Measurements from ENCODE around the gene WDR90.

The WDR90 gene

DNA sequence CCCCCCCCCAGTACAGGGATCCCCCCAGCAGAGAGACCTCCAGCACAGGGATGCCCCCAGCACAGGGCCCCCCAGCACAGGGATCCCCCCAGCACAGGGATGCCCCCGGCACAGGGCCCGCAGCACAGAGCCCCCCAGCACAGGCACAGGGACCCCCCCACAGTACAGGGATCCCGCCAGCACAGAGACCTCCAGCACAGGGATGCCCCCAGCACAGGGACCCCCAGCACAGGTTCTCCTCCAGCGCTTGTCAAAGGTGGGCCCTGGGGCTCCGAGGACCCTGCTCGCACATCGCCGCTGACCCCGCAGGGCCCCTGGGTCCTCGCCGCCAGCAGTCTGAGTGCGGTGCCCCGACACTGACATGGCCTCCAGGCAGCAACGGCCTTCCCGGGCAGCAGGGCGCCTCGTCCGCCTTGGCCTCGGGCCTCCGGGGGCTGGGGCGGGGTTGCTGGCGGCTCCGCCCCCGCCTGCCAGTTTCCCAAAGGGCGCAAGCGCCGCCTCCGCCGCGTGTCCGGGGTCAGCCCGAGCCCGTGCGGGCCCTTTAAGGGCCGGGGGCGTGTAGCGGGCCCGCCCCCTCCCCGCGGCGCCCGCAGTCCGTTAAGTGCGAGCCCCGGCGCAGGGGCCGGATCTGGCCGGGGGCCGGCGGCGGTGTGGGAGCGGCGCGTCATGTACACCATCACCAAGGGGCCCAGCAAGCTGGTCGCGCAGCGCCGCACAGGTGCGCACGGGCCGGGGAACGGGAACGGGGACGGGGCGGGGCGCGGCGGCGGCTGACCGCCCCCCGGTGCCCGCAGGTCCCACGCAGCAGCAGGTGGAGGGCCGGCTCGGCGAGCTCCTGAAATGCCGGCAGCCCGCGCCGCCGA, 7.6 kb upstream of the WDR90 start, which contains the start of gene MCRIP2:
MCRIP2 (plus strand) TSS at position 503 of the 863 bp plus-strand sequence; CDS start at position 667, 164 bp downstream.
- Histone ChIP-seq H3K36me3 (ENCODE audit: control insufficient read depth in 2 of 2, insufficient read depth in 1 of 2, low read length in 2 of 2) (no peaks in the 10 kb centered on the region; a peak in 1 of 3 replicates), H3K27ac (ENCODE audit: extremely low read depth, low read depth, low read length) (peak within 1 kb of the TSS; percentile 66; the same call in 1 of the 2 replicates), H3K4me1 (ENCODE audit: control insufficient read depth, insufficient read depth, low read length) (peaks cover 8% of the 10 kb centered on the region; the same call in 1 of the 2 replicates), H3K4me3 (ENCODE audit: low read depth, low read length) (peak within 1 kb of the TSS; percentile 52), H3K9me3 (ENCODE audit: control insufficient read depth, insufficient read depth, low read depth, low read length) (no peaks in the 10 kb centered on the region)
- ChIA-PET POLR2A (no interaction called here), CTCF (no interaction called here)
- TF ChIP-seq ZNF623 (tag by site-specific recombination; IDR thresholded peaks at IDR 0.05) (no peak), EGR2 (tag by site-specific recombination; IDR thresholded peaks at IDR 0.05; ENCODE audit: low read depth) (peak; percentile 40; the same call in 1 of the 2 replicates), ZNF621 (tag by site-specific recombination; IDR thresholded peaks at IDR 0.05) (no peak), ZNF335 (tag by site-specific recombination; conservative IDR thresholded peaks at IDR 0.05) (peak; percentile 79), YY1 (tag by site-specific recombination; IDR thresholded peaks at IDR 0.05) (peak; percentile 60; the same call in 1 of the 2 replicates), ZIC2 (tag by site-specific recombination; IDR thresholded peaks at IDR 0.05) (peak; percentile 49; the same call in 1 of the 2 replicates), ZNF660 (tag by site-specific recombination; IDR thresholded peaks at IDR 0.05) (peak; percentile 54; the same call in 1 of the 2 replicates), KLF8 (tag by site-specific recombination; IDR thresholded peaks at IDR 0.05) (peak; percentile 20; the same call in 1 of the 2 replicates), REPIN1 (tag by site-specific recombination; IDR thresholded peaks at IDR 0.05; ENCODE audit: low read depth) (no peak), GLIS2 (tag by site-specific recombination; IDR thresholded peaks at IDR 0.05) (peak; percentile 69; the same call in 1 of the 2 replicates), ZNF561 (tag by site-specific recombination; IDR thresholded peaks at IDR 0.05; ENCODE audit: borderline replicate concordance) (peak; percentile 64; the same call in 1 of the 2 replicates), ZNF155 (tag by site-specific recombination; IDR thresholded peaks at IDR 0.05) (no peak), ZNF423 (tag by site-specific recombination; IDR thresholded peaks at IDR 0.05) (0 out of 2 replicates have a peak, but pooled peaks have one; percentile 26), ZBTB8A (tag by site-specific recombination; IDR thresholded peaks at IDR 0.05) (peak; percentile 92), ZNF211 (tag by site-specific recombination; IDR thresholded peaks at IDR 0.05; ENCODE audit: low read depth) (no peak), KLF9 (tag by site-specific recombination; IDR thresholded peaks at IDR 0.05; ENCODE audit: low read depth) (peak; percentile 84), ZNF600 (tag by site-specific recombination; IDR thresholded peaks at IDR 0.05) (0 out of 2 replicates have a peak, but pooled peaks have one; percentile 28), SP3 (tag by site-specific recombination; IDR thresholded peaks at IDR 0.05) (peak; percentile 51; the same call in 1 of the 2 replicates), ZNF133 (tag by site-specific recombination; IDR thresholded peaks at IDR 0.05) (no peak), SP7 (tag by site-specific recombination; IDR thresholded peaks at IDR 0.05) (peak; percentile 35; the same call in 1 of the 2 replicates), ZNF169 (tag by site-specific recombination; IDR thresholded peaks at IDR 0.05) (no peak), ZXDB (tag by site-specific recombination; IDR thresholded peaks at IDR 0.05) (peak; percentile 74), ZBTB20 (tag by site-specific recombination; IDR thresholded peaks at IDR 0.05) (peak; percentile 65), ZSCAN30 (tag by site-specific recombination; IDR thresholded peaks at IDR 0.05) (peak; percentile 68; the same call in 1 of the 2 replicates), KLF1 (tag by site-specific recombination; IDR thresholded peaks at IDR 0.05) (peak; percentile 63)
- TF ChIP-seq, protein P1, sequence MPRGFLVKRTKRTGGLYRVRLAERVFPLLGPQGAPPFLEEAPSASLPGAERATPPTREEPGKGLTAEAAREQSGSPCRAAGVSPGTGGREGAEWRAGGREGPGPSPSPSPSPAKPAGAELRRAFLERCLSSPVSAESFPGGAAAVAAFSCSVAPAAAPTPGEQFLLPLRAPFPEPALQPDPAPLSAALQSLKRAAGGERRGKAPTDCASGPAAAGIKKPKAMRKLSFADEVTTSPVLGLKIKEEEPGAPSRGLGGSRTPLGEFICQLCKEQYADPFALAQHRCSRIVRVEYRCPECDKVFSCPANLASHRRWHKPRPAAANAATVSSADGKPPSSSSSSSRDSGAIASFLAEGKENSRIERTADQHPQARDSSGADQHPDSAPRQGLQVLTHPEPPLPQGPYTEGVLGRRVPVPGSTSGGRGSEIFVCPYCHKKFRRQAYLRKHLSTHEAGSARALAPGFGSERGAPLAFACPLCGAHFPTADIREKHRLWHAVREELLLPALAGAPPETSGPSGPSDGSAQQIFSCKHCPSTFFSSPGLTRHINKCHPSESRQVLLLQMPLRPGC (tag by site-specific recombination; IDR thresholded peaks at IDR 0.05), result no peak
- TF ChIP-seq, protein P2, sequence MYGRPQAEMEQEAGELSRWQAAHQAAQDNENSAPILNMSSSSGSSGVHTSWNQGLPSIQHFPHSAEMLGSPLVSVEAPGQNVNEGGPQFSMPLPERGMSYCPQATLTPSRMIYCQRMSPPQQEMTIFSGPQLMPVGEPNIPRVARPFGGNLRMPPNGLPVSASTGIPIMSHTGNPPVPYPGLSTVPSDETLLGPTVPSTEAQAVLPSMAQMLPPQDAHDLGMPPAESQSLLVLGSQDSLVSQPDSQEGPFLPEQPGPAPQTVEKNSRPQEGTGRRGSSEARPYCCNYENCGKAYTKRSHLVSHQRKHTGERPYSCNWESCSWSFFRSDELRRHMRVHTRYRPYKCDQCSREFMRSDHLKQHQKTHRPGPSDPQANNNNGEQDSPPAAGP (tag by site-specific recombination; IDR thresholded peaks at IDR 0.05), result 0 out of 2 replicates have a peak, but pooled peaks have one; percentile 44
- TF ChIP-seq, protein P3, sequence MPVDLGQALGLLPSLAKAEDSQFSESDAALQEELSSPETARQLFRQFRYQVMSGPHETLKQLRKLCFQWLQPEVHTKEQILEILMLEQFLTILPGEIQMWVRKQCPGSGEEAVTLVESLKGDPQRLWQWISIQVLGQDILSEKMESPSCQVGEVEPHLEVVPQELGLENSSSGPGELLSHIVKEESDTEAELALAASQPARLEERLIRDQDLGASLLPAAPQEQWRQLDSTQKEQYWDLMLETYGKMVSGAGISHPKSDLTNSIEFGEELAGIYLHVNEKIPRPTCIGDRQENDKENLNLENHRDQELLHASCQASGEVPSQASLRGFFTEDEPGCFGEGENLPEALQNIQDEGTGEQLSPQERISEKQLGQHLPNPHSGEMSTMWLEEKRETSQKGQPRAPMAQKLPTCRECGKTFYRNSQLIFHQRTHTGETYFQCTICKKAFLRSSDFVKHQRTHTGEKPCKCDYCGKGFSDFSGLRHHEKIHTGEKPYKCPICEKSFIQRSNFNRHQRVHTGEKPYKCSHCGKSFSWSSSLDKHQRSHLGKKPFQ (tag by site-specific recombination; IDR thresholded peaks at IDR 0.05), result no peak
- TF ChIP-seq, protein P4, sequence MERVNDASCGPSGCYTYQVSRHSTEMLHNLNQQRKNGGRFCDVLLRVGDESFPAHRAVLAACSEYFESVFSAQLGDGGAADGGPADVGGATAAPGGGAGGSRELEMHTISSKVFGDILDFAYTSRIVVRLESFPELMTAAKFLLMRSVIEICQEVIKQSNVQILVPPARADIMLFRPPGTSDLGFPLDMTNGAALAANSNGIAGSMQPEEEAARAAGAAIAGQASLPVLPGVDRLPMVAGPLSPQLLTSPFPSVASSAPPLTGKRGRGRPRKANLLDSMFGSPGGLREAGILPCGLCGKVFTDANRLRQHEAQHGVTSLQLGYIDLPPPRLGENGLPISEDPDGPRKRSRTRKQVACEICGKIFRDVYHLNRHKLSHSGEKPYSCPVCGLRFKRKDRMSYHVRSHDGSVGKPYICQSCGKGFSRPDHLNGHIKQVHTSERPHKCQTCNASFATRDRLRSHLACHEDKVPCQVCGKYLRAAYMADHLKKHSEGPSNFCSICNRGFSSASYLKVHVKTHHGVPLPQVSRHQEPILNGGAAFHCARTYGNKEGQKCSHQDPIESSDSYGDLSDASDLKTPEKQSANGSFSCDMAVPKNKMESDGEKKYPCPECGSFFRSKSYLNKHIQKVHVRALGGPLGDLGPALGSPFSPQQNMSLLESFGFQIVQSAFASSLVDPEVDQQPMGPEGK (tag by site-specific recombination; IDR thresholded peaks at IDR 0.05), result peak; percentile 95
- TF ChIP-seq, protein P5, sequence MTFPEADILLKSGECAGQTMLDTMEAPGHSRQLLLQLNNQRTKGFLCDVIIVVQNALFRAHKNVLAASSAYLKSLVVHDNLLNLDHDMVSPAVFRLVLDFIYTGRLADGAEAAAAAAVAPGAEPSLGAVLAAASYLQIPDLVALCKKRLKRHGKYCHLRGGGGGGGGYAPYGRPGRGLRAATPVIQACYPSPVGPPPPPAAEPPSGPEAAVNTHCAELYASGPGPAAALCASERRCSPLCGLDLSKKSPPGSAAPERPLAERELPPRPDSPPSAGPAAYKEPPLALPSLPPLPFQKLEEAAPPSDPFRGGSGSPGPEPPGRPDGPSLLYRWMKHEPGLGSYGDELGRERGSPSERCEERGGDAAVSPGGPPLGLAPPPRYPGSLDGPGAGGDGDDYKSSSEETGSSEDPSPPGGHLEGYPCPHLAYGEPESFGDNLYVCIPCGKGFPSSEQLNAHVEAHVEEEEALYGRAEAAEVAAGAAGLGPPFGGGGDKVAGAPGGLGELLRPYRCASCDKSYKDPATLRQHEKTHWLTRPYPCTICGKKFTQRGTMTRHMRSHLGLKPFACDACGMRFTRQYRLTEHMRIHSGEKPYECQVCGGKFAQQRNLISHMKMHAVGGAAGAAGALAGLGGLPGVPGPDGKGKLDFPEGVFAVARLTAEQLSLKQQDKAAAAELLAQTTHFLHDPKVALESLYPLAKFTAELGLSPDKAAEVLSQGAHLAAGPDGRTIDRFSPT (tag by site-specific recombination; IDR thresholded peaks at IDR 0.05), result 0 out of 2 replicates have a peak, but pooled peaks have one; percentile 52

Measured in HEK293 (cell line).